SJSA1 (cell line): ENCODE results near the gene DNAH11. TPM values are rescaled to one million over a fixed set of nuclear protein-coding genes. Genes with fewer than 3 reads are reported as not detected.
A peak's percentile ranks its signal among the peaks of the same experiment; 100 is the strongest.

Source experiments
- DNase-seq, 2 experiments: peaks; one replicate each; pipeline ENCODE4 v3.0.0-alpha.2; 2015 to 2020; ENCODE audit warnings: low spot score in 2 of 2, low read depth in 1 of 2
- H3K27ac ChIP-seq: fragments of 250-450 bp; sonication (Bioruptor Pico); 2 replicates; pipeline ENCODE4 v1.5.1; 2020; ENCODE audit warnings: mild to moderate bottlenecking, moderate library complexity
- H3K27me3 ChIP-seq: fragments of 250-450 bp; sonication (Bioruptor Pico); replicated peaks from 2 replicates; pipeline ENCODE4 v1.5.1; 2020; ENCODE audit warnings: mild to moderate bottlenecking, moderate library complexity
- H3K36me3 ChIP-seq: fragments of 250-450 bp; sonication (Bioruptor Pico); 2 replicates; pipeline ENCODE4 v1.5.1; 2020; ENCODE audit warnings: mild to moderate bottlenecking
- H3K4me1 ChIP-seq: fragments of 250-450 bp; sonication (Bioruptor Pico); replicated peaks from 2 replicates; pipeline ENCODE4 v1.6.1; 2021; ENCODE audit warnings: mild to moderate bottlenecking
- H3K4me3 ChIP-seq: fragments of 250-450 bp; sonication (Bioruptor Pico); 2 replicates; pipeline ENCODE4 v1.5.1; 2020; ENCODE audit warnings: mild to moderate bottlenecking
- H3K9me3 ChIP-seq: fragments of 250-450 bp; sonication (Bioruptor Pico); replicated peaks from 2 replicates; pipeline ENCODE4 v1.5.1; 2020; ENCODE audit warnings: mild to moderate bottlenecking
- total RNA-seq: library from RNA; depleted of rRNA; stranded (reverse); fragments of >200 nt; shearing (Covaris generic); gene quantifications from 2 replicates; pipeline ENCODE4 v1.2.3, GENCODE V29; 2014

DNAH11 gene
- total RNA-seq, 1 experiment from 2014 or later = 13.1 TPM

GRCh38 chr7:21616091-21616490 lies 73.3 kb downstream of the DNAH11 start:
- Histone ChIP-seq H3K27ac (peak overlapping the region; percentile 99), H3K9me3 (no peaks in the 10 kb centered on the region), H3K4me3 (no peak overlapping the region), H3K36me3 (no peaks in the 10 kb centered on the region), H3K4me1 (peaks cover 46% of the 10 kb centered on the region), H3K27me3 (no peaks in the 10 kb centered on the region)
- DNase-seq = no peak

DNA sequence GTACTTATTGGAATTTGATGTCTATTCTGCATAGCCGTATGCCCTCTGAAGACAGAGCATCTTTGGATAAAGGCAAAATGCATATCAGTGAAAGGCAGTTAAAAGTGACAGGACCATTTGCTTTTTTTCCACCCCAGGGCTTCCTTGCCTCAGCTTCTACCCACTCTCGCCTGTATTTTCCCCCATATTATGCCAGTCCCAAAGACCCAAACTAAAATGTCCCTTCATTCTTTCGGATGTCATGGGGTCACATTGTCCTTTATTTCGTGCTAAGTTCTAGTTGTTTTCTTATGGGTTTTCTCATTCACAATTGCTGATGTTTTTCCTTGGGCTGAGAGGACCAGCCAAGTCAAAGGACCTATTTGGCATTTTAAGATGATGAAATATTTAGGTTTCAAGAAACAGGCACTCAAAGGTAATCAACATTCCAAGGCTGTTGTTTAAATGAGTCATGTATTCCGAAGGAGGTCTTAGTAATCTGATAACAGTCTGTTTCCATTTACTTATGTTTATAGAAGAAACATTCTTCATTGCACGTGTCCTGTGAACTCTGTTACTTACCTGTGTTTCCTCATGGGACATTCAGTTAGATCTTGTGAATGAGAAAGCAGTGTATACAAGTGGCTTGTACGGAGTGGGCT lies 74.1 kb downstream of the DNAH11 start:
- Histone ChIP-seq H3K9me3 (no peaks in the 10 kb centered on the region), H3K27ac (peak overlapping the region; percentile 99), H3K36me3 (no peaks in the 10 kb centered on the region), H3K27me3 (no peaks in the 10 kb centered on the region), H3K4me1 (peaks cover 46% of the 10 kb centered on the region), H3K4me3 (0 out of 2 replicates have a peak overlapping the region, but pooled peaks have one; percentile 2)
- peak; percentile 43 to 91 for DNase-seq

DNA sequence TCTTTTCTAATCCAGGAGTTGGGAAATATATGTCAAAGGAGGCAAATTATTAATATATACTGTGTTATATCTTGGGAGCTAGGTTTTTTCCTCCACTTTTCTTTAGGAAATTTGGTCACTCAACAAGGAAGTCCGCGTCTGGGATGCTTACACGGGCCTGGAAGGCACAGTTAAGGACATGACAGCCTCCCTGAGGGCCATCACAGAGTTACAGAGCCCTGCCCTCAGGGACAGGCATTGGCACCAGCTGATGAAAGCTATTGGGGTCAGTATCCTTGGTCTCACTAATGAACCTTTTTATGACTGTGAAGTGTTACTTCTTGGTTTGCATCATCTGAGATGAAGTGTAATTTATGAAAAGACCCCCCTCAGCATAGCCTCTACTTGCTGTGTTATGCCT lies 74.7 kb downstream of the DNAH11 start:
- Histone ChIP-seq H3K27me3 (no peaks in the 10 kb centered on the region), H3K4me3 (peak overlapping the region; percentile 2; the same call in 1 of the 2 replicates), H3K36me3 (no peaks in the 10 kb centered on the region), H3K27ac (peak overlapping the region; percentile 99), H3K4me1 (peaks cover 46% of the 10 kb centered on the region), H3K9me3 (no peaks in the 10 kb centered on the region)
- no peak for DNase-seq

GRCh38 chr7:21617916-21618390 lies 75.1 kb downstream of the DNAH11 start:
- Histone ChIP-seq H3K9me3 (no peaks in the 10 kb centered on the region), H3K36me3 (no peaks in the 10 kb centered on the region), H3K27me3 (no peaks in the 10 kb centered on the region), H3K4me3 (peak overlapping the region; percentile 10), H3K27ac (peak overlapping the region; percentile 99), H3K4me1 (peaks cover 46% of the 10 kb centered on the region)
- peak; percentile 93 to 95 for DNase-seq

DNA sequence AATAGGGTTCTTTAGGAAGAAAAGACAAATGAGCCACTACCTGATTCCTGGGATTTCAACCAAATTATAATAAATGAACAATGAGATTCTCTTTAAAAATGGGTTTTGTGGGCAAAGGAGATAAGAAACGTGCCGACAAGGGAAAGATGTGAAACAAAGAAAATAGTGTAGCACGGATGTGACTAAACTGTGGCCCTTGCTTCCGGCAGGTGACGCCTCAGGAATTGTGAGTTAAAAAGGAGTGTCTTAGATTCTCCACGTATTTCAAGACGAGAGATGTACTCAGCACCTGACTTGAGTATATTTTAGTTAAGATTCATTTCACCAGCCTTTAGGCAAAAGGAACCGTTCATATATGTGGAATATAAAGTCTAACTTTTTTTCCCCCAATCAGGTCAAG lies 75.9 kb downstream of the DNAH11 start:
- Histone ChIP-seq H3K4me1 (peaks cover 46% of the 10 kb centered on the region), H3K4me3 (no peak overlapping the region; the same call in 1 of the 2 replicates), H3K36me3 (no peaks in the 10 kb centered on the region), H3K27ac (peak overlapping the region; percentile 99), H3K27me3 (no peaks in the 10 kb centered on the region), H3K9me3 (no peaks in the 10 kb centered on the region)
- DNase-seq = peak in 1 of 2 experiments; percentile 14

DNA sequence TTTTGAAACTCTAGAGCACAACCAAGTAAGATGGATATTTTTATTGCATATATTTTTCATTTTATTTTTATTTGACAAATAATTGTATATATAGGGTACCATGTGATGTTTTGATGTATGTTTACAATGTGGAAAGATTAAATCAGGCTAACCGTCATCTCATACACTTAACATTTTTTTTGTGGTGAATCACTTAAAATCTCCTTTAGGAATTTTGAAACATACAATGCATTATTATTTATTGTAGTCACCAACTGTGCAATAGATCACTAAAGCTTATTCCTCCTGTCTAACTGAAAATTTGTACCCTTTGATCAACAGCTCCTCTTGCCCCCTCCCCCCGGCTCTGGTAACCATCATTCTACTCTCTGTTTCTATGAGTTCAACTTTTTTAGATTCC lies 77.2 kb downstream of the DNAH11 start:
- Histone ChIP-seq H3K9me3 (no peaks in the 10 kb centered on the region), H3K36me3 (no peaks in the 10 kb centered on the region), H3K4me1 (peaks cover 46% of the 10 kb centered on the region), H3K27me3 (no peaks in the 10 kb centered on the region), H3K27ac (peak overlapping the region; percentile 99), H3K4me3 (no peak overlapping the region)
- DNase-seq = peak in 1 of 2 experiments; percentile 46

GRCh38 chr7:21624320-21624719 lies 81.5 kb downstream of the DNAH11 start:
- no peak overlapping the region for H3K4me3 ChIP-seq

GRCh38 chr7:21636694-21637093 lies 93.9 kb downstream of the DNAH11 start:
- Histone ChIP-seq H3K27ac (no peak overlapping the region), H3K4me1 (peaks cover 6% of the 10 kb centered on the region; the same call in 1 of the 2 replicates), H3K36me3 (no peaks in the 10 kb centered on the region; the same call in 1 of the 2 replicates), H3K4me3 (no peak overlapping the region), H3K9me3 (peaks cover 2% of the 10 kb centered on the region), H3K27me3 (no peaks in the 10 kb centered on the region)
- DNase-seq = no peak

More at GRCh38 chr7:21624320-21624719, 81.5 kb downstream of the DNAH11 start:
- H3K4me1 ChIP-seq = peaks cover 12% of the 10 kb centered on the region
- H3K9me3 ChIP-seq = no peaks in the 10 kb centered on the region
- no peak for DNase-seq
- H3K36me3 ChIP-seq = no peaks in the 10 kb centered on the region
- no peak overlapping the region for H3K27ac ChIP-seq
- H3K27me3 ChIP-seq = no peaks in the 10 kb centered on the region

DNA sequence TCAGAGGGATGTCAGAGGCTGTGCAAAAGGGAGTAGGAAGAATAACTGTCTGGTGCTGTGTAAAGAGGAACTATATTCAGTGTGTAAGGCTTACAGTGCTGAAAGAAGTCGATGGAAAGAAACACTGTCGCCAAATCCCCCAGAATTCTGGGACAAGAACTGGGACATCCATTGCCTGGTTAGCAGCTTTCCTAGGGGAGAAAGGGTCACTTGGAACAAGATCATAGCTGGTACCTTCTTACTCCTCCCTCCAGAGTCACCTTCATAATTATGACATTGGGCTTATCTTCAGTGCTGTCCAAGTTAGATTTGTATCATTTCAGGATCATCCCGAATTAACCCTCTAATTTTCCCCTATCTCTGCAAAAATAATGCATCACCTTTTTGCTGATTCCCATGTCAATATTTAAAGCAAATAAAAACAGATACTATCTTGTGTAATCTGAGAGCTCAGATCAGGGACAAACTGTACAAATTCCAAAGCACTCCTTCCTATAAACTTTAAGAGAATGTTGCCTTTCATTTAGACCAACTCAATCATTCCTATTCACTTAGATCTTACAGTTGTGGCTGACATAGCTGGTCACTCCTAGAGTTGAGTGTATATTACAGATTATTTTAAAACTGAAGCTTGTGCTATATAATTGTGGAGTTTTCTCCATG lies 96.5 kb downstream of the DNAH11 start:
- no peaks in the 10 kb centered on the region for H3K27me3 ChIP-seq
- H3K27ac ChIP-seq = no peak overlapping the region
- no peak for DNase-seq
- no peaks in the 10 kb centered on the region for H3K36me3 ChIP-seq
- H3K9me3 ChIP-seq = no peaks in the 10 kb centered on the region; the same call in 1 of the 2 replicates
- H3K4me1 ChIP-seq = peaks cover 6% of the 10 kb centered on the region; the same call in 1 of the 2 replicates
- H3K4me3 ChIP-seq = no peak overlapping the region

- H3K36me3 ChIP-seq = no peaks in the 10 kb centered on the region
- no peaks in the 10 kb centered on the region for H3K27me3 ChIP-seq
- no peak for DNase-seq
- peaks cover 6% of the 10 kb centered on the region; the same call in 1 of the 2 replicates for H3K4me1 ChIP-seq
- no peak overlapping the region for H3K4me3 ChIP-seq
- H3K27ac ChIP-seq = no peak overlapping the region
- H3K9me3 ChIP-seq = no peaks in the 10 kb centered on the region
These were observed 97.3 kb downstream of the DNAH11 start for GRCh38 chr7:21640105-21640504.

GRCh38 chr7:21641546-21641945 lies 98.7 kb downstream of the DNAH11 start:
- H3K27me3 ChIP-seq = no peaks in the 10 kb centered on the region
- H3K36me3 ChIP-seq = no peaks in the 10 kb centered on the region
- no peak overlapping the region for H3K4me3 ChIP-seq
- H3K27ac ChIP-seq = no peak overlapping the region
- H3K4me1 ChIP-seq = peaks cover 6% of the 10 kb centered on the region; the same call in 1 of the 2 replicates
- no peak for DNase-seq
- H3K9me3 ChIP-seq = no peaks in the 10 kb centered on the region

GRCh38 chr7:21642422-21642821 lies 99.6 kb downstream of the DNAH11 start:
- Histone ChIP-seq H3K4me1 (peaks cover 4% of the 10 kb centered on the region; the same call in 1 of the 2 replicates), H3K9me3 (no peaks in the 10 kb centered on the region), H3K4me3 (no peak overlapping the region), H3K27me3 (no peaks in the 10 kb centered on the region), H3K27ac (no peak overlapping the region), H3K36me3 (no peaks in the 10 kb centered on the region)
- DNase-seq = no peak

DNA sequence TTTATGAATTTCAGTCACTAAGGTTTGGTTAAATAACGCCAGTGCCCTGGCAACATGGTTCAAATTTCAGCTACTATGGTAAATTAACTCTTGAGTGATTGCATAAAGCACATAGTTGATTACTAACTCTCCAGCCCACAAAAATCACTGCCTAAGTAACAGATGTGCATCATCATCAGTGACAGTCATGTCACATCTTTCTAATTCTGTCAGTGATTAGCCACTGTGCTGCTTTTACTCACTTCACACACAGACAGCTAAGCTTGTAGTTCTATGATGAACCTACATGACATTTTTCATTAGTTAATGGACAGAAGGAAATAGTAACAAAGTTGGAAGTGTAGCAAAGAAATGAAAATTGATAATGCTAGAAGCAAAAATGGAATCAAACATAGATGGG lies 108.9 kb downstream of the DNAH11 start:
- H3K36me3 ChIP-seq = no peaks in the 10 kb centered on the region
- no peak overlapping the region for H3K4me3 ChIP-seq
- no peaks in the 10 kb centered on the region for H3K4me1 ChIP-seq
- H3K27me3 ChIP-seq = no peaks in the 10 kb centered on the region
- H3K27ac ChIP-seq = no peak overlapping the region
- H3K9me3 ChIP-seq = no peaks in the 10 kb centered on the region
- DNase-seq = no peak

- H3K27ac ChIP-seq = no peak overlapping the region
These were observed 110.8 kb downstream of the DNAH11 start for GRCh38 chr7:21653623-21654022.

More at GRCh38 chr7:21653623-21654022, 110.8 kb downstream of the DNAH11 start:
- Histone ChIP-seq H3K36me3 (no peaks in the 10 kb centered on the region), H3K9me3 (no peaks in the 10 kb centered on the region), H3K4me3 (no peak overlapping the region), H3K4me1 (no peaks in the 10 kb centered on the region), H3K27me3 (no peaks in the 10 kb centered on the region)
- no peak for DNase-seq
